ENCODE data around the gene FAM20C. TPM values are rescaled to one million over a fixed set of nuclear protein-coding genes. Genes with fewer than 3 reads are reported as not detected.

FAM20C gene
- total and polyA plus RNA-seq, 2 donors (not counting 3 experiments of a cell fraction or from before 2014, with no cell fraction given): 14.2 to 34.5 TPM

DNA sequence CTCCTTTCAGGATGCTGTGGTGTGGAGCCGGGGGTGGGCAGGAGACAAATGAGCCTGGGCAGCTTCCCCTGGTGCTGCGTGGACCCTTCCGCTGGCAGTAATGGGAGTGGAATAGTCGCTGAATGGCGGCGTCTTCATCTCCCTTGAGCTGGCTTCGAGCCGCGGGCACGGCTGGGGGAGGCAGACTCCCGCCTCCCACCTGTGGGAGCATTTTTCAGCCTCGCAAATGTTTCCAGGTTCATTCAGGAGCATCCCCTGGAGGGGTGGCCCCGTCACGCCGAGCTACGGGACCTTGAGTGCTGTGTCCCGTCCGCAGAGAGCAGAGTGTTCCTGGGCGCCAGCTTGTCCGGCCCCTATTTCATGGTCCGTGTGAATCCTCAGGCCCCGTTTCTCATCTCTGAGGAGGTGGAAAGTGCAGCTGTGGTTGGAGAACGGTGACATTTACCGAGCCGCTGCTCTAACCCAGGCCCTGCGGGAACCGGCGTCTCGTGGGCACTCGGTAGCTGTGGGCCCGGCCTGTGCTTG lies 18.1 kb downstream of the FAM20C start:
- dilution Hi-C loops (cut with MboI; ENCODE audit: extremely low pct_ligation_motif_present, low sequenced_read_pairs) (no loop called here), intact Hi-C loops (cut with micrococcal nuclease) (no loop called here)
- no TSS peak for BruUV-seq (replicated peaks)
- no peaks in the 10 kb centered on the region for H3K9me3 ChIP-seq (replicated peaks; ENCODE audit: control insufficient read depth, insufficient read depth, low read length)
- DNase-seq (ENCODE audit: low read depth, low spot score) (no peak), FAIRE-seq (no peak)
- TF ChIP-seq POLR2AphosphoS5 (IDR thresholded peaks at IDR 0.05; ENCODE audit: insufficient read depth, low read depth, low read length) (no peak), MYC (IDR thresholded peaks at IDR 0.05; ENCODE audit: low read depth, low read length) (no peak), EZH2 (IDR thresholded peaks at IDR 0.05; ENCODE audit: borderline replicate concordance, low read depth, low read length, severe bottlenecking) (no peak), POLR2A (IDR thresholded peaks at IDR 0.05; ENCODE audit: low read depth, low read length) (no peak), FOS (IDR thresholded peaks at IDR 0.05; ENCODE audit: borderline replicate concordance, insufficient read depth, low read length) (no peak), JUN (IDR thresholded peaks at IDR 0.05; ENCODE audit: borderline replicate concordance, insufficient read depth, insufficient read length, low read depth) (no peak), GATA2 (IDR thresholded peaks at IDR 0.05; ENCODE audit: insufficient read depth, insufficient read length, low read depth, low read length) (no peak)
- TF ChIP-seq, protein P1, sequence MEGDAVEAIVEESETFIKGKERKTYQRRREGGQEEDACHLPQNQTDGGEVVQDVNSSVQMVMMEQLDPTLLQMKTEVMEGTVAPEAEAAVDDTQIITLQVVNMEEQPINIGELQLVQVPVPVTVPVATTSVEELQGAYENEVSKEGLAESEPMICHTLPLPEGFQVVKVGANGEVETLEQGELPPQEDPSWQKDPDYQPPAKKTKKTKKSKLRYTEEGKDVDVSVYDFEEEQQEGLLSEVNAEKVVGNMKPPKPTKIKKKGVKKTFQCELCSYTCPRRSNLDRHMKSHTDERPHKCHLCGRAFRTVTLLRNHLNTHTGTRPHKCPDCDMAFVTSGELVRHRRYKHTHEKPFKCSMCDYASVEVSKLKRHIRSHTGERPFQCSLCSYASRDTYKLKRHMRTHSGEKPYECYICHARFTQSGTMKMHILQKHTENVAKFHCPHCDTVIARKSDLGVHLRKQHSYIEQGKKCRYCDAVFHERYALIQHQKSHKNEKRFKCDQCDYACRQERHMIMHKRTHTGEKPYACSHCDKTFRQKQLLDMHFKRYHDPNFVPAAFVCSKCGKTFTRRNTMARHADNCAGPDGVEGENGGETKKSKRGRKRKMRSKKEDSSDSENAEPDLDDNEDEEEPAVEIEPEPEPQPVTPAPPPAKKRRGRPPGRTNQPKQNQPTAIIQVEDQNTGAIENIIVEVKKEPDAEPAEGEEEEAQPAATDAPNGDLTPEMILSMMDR (IDR thresholded peaks at IDR 0.05; ENCODE audit: extremely low read depth in 1 of 2, insufficient read depth in 1 of 2, low read depth in 1 of 2, low read length in 2 of 2): no peak
- H3K4me1 ChIP-seq (ENCODE audit: control insufficient read depth, extremely low read depth, insufficient read depth, low read length): no peaks in the 10 kb centered on the region
- H2AFZ ChIP-seq (ENCODE audit: low read depth, low read length): no peak overlapping the region
- no peak overlapping the region for H3K27ac ChIP-seq (ENCODE audit: insufficient read depth, low read depth, low read length)
- H3K36me3 ChIP-seq (ENCODE audit: control insufficient read depth in 2 of 2, extremely low read depth in 1 of 2, insufficient read depth in 2 of 2, low read length in 2 of 2): no peaks in the 10 kb centered on the region
- no peak overlapping the region for H3K4me3 ChIP-seq (replicated peaks in 1 of 3; ENCODE audit: insufficient read depth in 1 of 3, low read depth in 1 of 3, low read length in 3 of 3)
- H3K27me3 ChIP-seq (ENCODE audit: control insufficient read depth in 2 of 2, insufficient read depth in 2 of 2, low read length in 2 of 2): no peaks in the 10 kb centered on the region
- H3K79me2 ChIP-seq (ENCODE audit: control insufficient read depth, insufficient read depth, low read length): peaks cover 10% of the 10 kb centered on the region
- CTCF ChIA-PET: interaction anchor here (0.8 to 1.9 kb wide), 2 partner anchors 10 to 146 kb away, joined by 3 to 6 read pairs; no protein-coding TSS in a partner anchor
- H3K4me2 ChIP-seq (ENCODE audit: insufficient read depth, low read length): no peak overlapping the region
- H3K9me1 ChIP-seq (replicated peaks; ENCODE audit: control insufficient read depth, extremely low read depth, insufficient read depth, low read length): no peaks in the 10 kb centered on the region
- POLR2A ChIA-PET: no interaction called here
- no peak overlapping the region for H3K9ac ChIP-seq (replicated peaks; ENCODE audit: extremely low read depth, insufficient read depth, low read length)
- no peaks in the 10 kb centered on the region for H4K20me1 ChIP-seq (replicated peaks; ENCODE audit: control insufficient read depth, extremely low read depth, insufficient read depth, low read length)
